T-cell (primary cell): ENCODE data around the gene MAP6. TPM values are rescaled to one million over a fixed set of nuclear protein-coding genes. Genes with fewer than 3 reads are reported as not detected.
A peak's percentile ranks its signal among the peaks of the same experiment; 100 is the strongest.

ENCODE experiments used
- ATAC-seq, 4 experiments: fragments of 200-7000 bp in 3 of 4; fragments of 150-1000 bp in 1 of 4; cut with Tn5 transposase; replicated peaks in 1 of 4; 1 replicate in 3 of 4; 2 replicates in 1 of 4; pipeline ENCODE4 v1.10.0; 2021; ENCODE audit warnings: moderate library complexity in 3 of 4, mild to moderate bottlenecking in 2 of 4, moderate number of reproducible peaks in 1 of 4
- CTCF ChIA-PET, 2 donors: fragments of 300-600 bp; sonication (Branson Sonifier 250); formaldehyde crosslinking; loops; one replicate each; lab custom pipeline; 2022; ENCODE audit warnings: antibody characterized with exemption in 2 of 2; lab: Charles Lee
- POLR2A ChIA-PET, 2 donors: fragments of 300-600 bp; sonication (Branson Sonifier 250); formaldehyde crosslinking; loops; one replicate each; lab custom pipeline; 2022; ENCODE audit warnings: antibody characterized with exemption in 2 of 2; lab: Charles Lee
- DNase-seq, 35 experiments: peaks; one replicate each; pipeline versions ENCODE4 v3.0.0 to v3.0.0-alpha.2; 2013 to 2023
- H3K27ac ChIP-seq: one replicate; pipeline ENCODE4 v1.5.1; 2013; ENCODE audit warnings: low read length
- H3K27me3 ChIP-seq, 2 experiments: replicated peaks in 1 of 2; 1 replicate in 1 of 2; 2 replicates in 1 of 2; pipeline versions ENCODE4 v1.6.1 to v1.7.0; 2013; ENCODE audit warnings: low read length in 1 of 2, mixed read lengths in 1 of 2; ENCODE audit not compliant: control insufficient read depth in 2 of 2, insufficient read depth in 2 of 2; ENCODE audit errors: extremely low read depth in 1 of 2
- H3K36me3 ChIP-seq, 2 donors: 1 replicate in 1 of 2; 2 replicates in 1 of 2; pipeline versions ENCODE4 v1.6.1 to v1.7.0; 2013; ENCODE audit warnings: low read length in 1 of 2; ENCODE audit not compliant: control insufficient read depth in 2 of 2, insufficient read depth in 1 of 2; ENCODE audit errors: extremely low read depth in 1 of 2
- H3K4me1 ChIP-seq, 2 experiments: 1 replicate in 1 of 2; 2 replicates in 1 of 2; pipeline versions ENCODE4 v1.6.1 to v1.7.0; 2013; ENCODE audit warnings: low read length in 2 of 2, mixed read lengths in 1 of 2; ENCODE audit not compliant: insufficient read depth in 2 of 2, control insufficient read depth in 1 of 2; ENCODE audit errors: extremely low read depth in 1 of 2
- H3K4me3 ChIP-seq, 2 donors: 1 replicate in 1 of 2; 2 replicates in 1 of 2; pipeline versions ENCODE4 v1.5.1 to v1.7.0; 2013; ENCODE audit warnings: mild to moderate bottlenecking in 2 of 2, low read length in 1 of 2, moderate library complexity in 1 of 2; ENCODE audit not compliant: control insufficient read depth in 1 of 2; ENCODE audit errors: extremely low read depth in 1 of 2
- H3K9me3 ChIP-seq: 2 replicates; pipeline ENCODE4 v1.7.0; 2013
- H3K27ac Mint-ChIP-seq, 2 donors: one replicate each; pipeline ENCODE4 v1.8.0; 2020 to 2021; ENCODE audit warnings: mild to moderate bottlenecking in 2 of 2, mixed read lengths in 2 of 2
- H3K27me3 Mint-ChIP-seq, 2 donors: one replicate each; pipeline ENCODE4 v1.8.0; 2021 to 2022; ENCODE audit warnings: mixed read lengths in 2 of 2
- H3K36me3 Mint-ChIP-seq: one replicate; pipeline ENCODE4 v1.8.0; 2021; ENCODE audit warnings: mixed read lengths
- H3K4me1 Mint-ChIP-seq, 3 donors: one replicate each; pipeline ENCODE4 v1.8.0; 2020 to 2022; ENCODE audit warnings: mixed read lengths in 3 of 3, mild to moderate bottlenecking in 1 of 3
- H3K4me3 Mint-ChIP-seq, 3 donors: one replicate each; pipeline ENCODE4 v1.8.0; 2020 to 2022; ENCODE audit warnings: mild to moderate bottlenecking in 3 of 3, mixed read lengths in 3 of 3, moderate library complexity in 3 of 3
- H3K9me3 Mint-ChIP-seq, 3 donors: one replicate each; pipeline ENCODE4 v1.8.0; 2020 to 2022; ENCODE audit warnings: mixed read lengths in 3 of 3
- WGBS: methylation state at CpG from one replicate; pipeline ENCODE4 v1.1.5; 2013; ENCODE audit warnings: missing lambda C conversion rate; ENCODE audit not compliant: insufficient coverage; 5-methylcytosine and 5-hydroxymethylcytosine counted together
- total RNA-seq, 35 experiments: library from RNA in 6 of 35; stranded (reverse) in 6 of 35; fragments of 120-200 nt in 1 of 35; gene quantifications; one replicate each; pipeline versions ENCODE4 v1.2.1 to v1.2.4 and lab custom pipeline; 2013 to 2026

Gene MAP6
- total RNA-seq, 5 donors from 2014 or later (not counting 1 experiment from before 2014, with no cell fraction given): 0.19 to 0.35 (median 0.30) TPM; not detected in 2

- Histone ChIP-seq H3K27me3 (peaks cover 0 to 5% of the 10 kb centered on the region in 2 experiments), H3K27ac (no peak overlapping the region), H3K9me3 (no peaks in the 10 kb centered on the region), H3K4me3 (no peak overlapping the region), H3K4me1 (peaks cover 0 to 11% of the 10 kb centered on the region in 2 experiments), H3K36me3 (no peaks in the 10 kb centered on the region)
- DNase-seq (no peak), ATAC-seq (no peak)
- H3K9me3 Mint-ChIP-seq: no peaks in the 10 kb centered on the region
- H3K4me1 Mint-ChIP-seq: peaks cover 10 to 15% (median 14%) of the 10 kb centered on the region in 3 donors
- peaks cover 5 to 9% of the 10 kb centered on the region in 2 donors for H3K27me3 Mint-ChIP-seq
- no peak overlapping the region for H3K27ac Mint-ChIP-seq
- H3K4me3 Mint-ChIP-seq: no peak overlapping the region
- CTCF ChIA-PET: no interaction called here
- WGBS: 85% methylated on average over 3 of the region's 6 CpGs
- H3K36me3 Mint-ChIP-seq: no peaks in the 10 kb centered on the region
- POLR2A ChIA-PET: no interaction called here
Observed at GRCh38 chr11:75594211-75594610, 74.6 kb downstream of the MAP6 start.

- Histone ChIP-seq H3K36me3 (no peaks in the 10 kb centered on the region), H3K9me3 (no peaks in the 10 kb centered on the region), H3K4me3 (no peak overlapping the region), H3K27ac (no peak overlapping the region), H3K27me3 (peaks cover 0 to 5% of the 10 kb centered on the region in 2 experiments), H3K4me1 (peaks cover 0 to 11% of the 10 kb centered on the region in 2 experiments)
- ChIA-PET CTCF (no interaction called here), POLR2A (no interaction called here)
- WGBS: 80% methylated on average over 1 of the region's 2 CpGs
- Mint-ChIP-seq H3K27me3 (peaks cover 4 to 5% of the 10 kb centered on the region in 2 donors), H3K4me3 (no peak overlapping the region), H3K36me3 (no peaks in the 10 kb centered on the region), H3K9me3 (no peaks in the 10 kb centered on the region), H3K4me1 (peaks cover 10 to 15% (median 14%) of the 10 kb centered on the region in 3 donors), H3K27ac (no peak overlapping the region)
- DNase-seq (no peak), ATAC-seq (no peak)
Observed at GRCh38 chr11:75593286-75593915, 75.4 kb downstream of the MAP6 start.

- no peak overlapping the region for H3K27ac Mint-ChIP-seq
- POLR2A ChIA-PET: no interaction called here
- no peaks in the 10 kb centered on the region for H3K36me3 ChIP-seq
- DNase-seq (peak in 1 of 35 experiments; percentile 20), ATAC-seq (peak in 1 of 4 experiments; percentile 58)
- no peak overlapping the region for H3K27ac ChIP-seq
- WGBS: 43% methylated on average over 2 of the region's 2 CpGs
- no peaks in the 10 kb centered on the region for H3K9me3 ChIP-seq
- H3K27me3 Mint-ChIP-seq: peaks cover 4 to 5% of the 10 kb centered on the region in 2 donors
- no peak overlapping the region for H3K4me3 ChIP-seq
- CTCF ChIA-PET: no interaction called here
- no peak overlapping the region for H3K4me3 Mint-ChIP-seq
- peaks cover 0 to 11% of the 10 kb centered on the region in 2 experiments for H3K4me1 ChIP-seq
- H3K9me3 Mint-ChIP-seq: no peaks in the 10 kb centered on the region
- H3K4me1 Mint-ChIP-seq: peaks cover 10 to 15% (median 14%) of the 10 kb centered on the region in 3 donors
- H3K36me3 Mint-ChIP-seq: no peaks in the 10 kb centered on the region
- H3K27me3 ChIP-seq: peaks cover 0 to 5% of the 10 kb centered on the region in 2 experiments
Observed at GRCh38 chr11:75592715-75593114, 76.1 kb downstream of the MAP6 start.

- POLR2A ChIA-PET: no interaction called here
- CTCF ChIA-PET: no interaction called here
Observed at GRCh38 chr11:75591966-75592365, 76.9 kb downstream of the MAP6 start.

GRCh38 chr11:75591371-75591770 lies 77.5 kb downstream of the MAP6 start:
- Histone ChIP-seq H3K9me3 (no peaks in the 10 kb centered on the region), H3K36me3 (no peaks in the 10 kb centered on the region), H3K27me3 (peaks cover 0 to 3% of the 10 kb centered on the region in 2 experiments), H3K4me1 (peaks cover 0 to 11% of the 10 kb centered on the region in 2 experiments), H3K4me3 (no peak overlapping the region), H3K27ac (no peak overlapping the region)
- H3K4me3 Mint-ChIP-seq: no peak overlapping the region
- H3K36me3 Mint-ChIP-seq: no peaks in the 10 kb centered on the region
- ChIA-PET POLR2A (no interaction called here), CTCF (no interaction called here)
- H3K27me3 Mint-ChIP-seq: peaks cover 4 to 5% of the 10 kb centered on the region in 2 donors
- DNase-seq (no peak), ATAC-seq (no peak)
- peaks cover 10 to 15% (median 14%) of the 10 kb centered on the region in 3 donors for H3K4me1 Mint-ChIP-seq
- no peak overlapping the region for H3K27ac Mint-ChIP-seq
- no peaks in the 10 kb centered on the region for H3K9me3 Mint-ChIP-seq
- 80% methylated on average over 7 of the region's 8 CpGs for WGBS

More at GRCh38 chr11:75591966-75592365, 76.9 kb downstream of the MAP6 start:
- Mint-ChIP-seq H3K4me1 (peaks cover 10 to 15% (median 14%) of the 10 kb centered on the region in 3 donors), H3K4me3 (no peak overlapping the region), H3K36me3 (no peaks in the 10 kb centered on the region), H3K27me3 (peaks cover 4 to 5% of the 10 kb centered on the region in 2 donors), H3K27ac (no peak overlapping the region), H3K9me3 (no peaks in the 10 kb centered on the region)
- no peak for ATAC-seq
- 74% methylated on average over 4 of the region's 6 CpGs for WGBS
- no peak overlapping the region for H3K4me3 ChIP-seq
- H3K27me3 ChIP-seq: peaks cover 0 to 5% of the 10 kb centered on the region in 2 experiments
- no peaks in the 10 kb centered on the region for H3K36me3 ChIP-seq
- H3K27ac ChIP-seq: no peak overlapping the region
- H3K9me3 ChIP-seq: no peaks in the 10 kb centered on the region
- DNase-seq: no peak
- peaks cover 0 to 11% of the 10 kb centered on the region in 2 experiments for H3K4me1 ChIP-seq

- CTCF ChIA-PET: no interaction called here
- Mint-ChIP-seq H3K27ac (no peak overlapping the region), H3K9me3 (no peaks in the 10 kb centered on the region), H3K36me3 (no peaks in the 10 kb centered on the region), H3K4me3 (no peak overlapping the region), H3K27me3 (peaks cover 0 to 3% of the 10 kb centered on the region in 2 donors), H3K4me1 (peaks cover 10 to 15% (median 14%) of the 10 kb centered on the region in 3 donors)
- Histone ChIP-seq H3K36me3 (no peaks in the 10 kb centered on the region), H3K4me3 (no peak overlapping the region), H3K27ac (no peak overlapping the region), H3K4me1 (peaks cover 0 to 11% of the 10 kb centered on the region in 2 experiments), H3K9me3 (no peaks in the 10 kb centered on the region), H3K27me3 (no peaks in the 10 kb centered on the region)
- DNase-seq (no peak), ATAC-seq (no peak)
- POLR2A ChIA-PET: interaction anchor here in 1 of 2 donors (0.6 kb wide), 1 partner anchor 189 kb away, joined by 8 read pairs; no protein-coding TSS in a partner anchor
- 67% methylated on average over 2 of the region's 2 CpGs for WGBS
Observed at GRCh38 chr11:75589933-75590332, 78.9 kb downstream of the MAP6 start.
